SU-DHL-6 (cell line): Measurements from ENCODE around the gene RPS14.

ENCODE experiments used
- H2AFZ ChIP-seq: fragments of 200-600 bp; sonication (generic); 2 replicates; pipeline ENCODE4 v1.6.1; 2014; ENCODE audit warnings: low read depth, mild to moderate bottlenecking, moderate library complexity, mixed read lengths, antibody characterized with exemption, low read length; ENCODE audit not compliant: severe bottlenecking
- H3F3A ChIP-seq: fragments of 200-600 bp; shearing (Covaris generic); 2 replicates; pipeline ENCODE4 v1.6.0; 2016; ENCODE audit warnings: antibody characterized with exemption, mild to moderate bottlenecking; ENCODE audit not compliant: insufficient read depth
- H3K27ac ChIP-seq: fragments of 200-600 bp; sonication (generic); 2 replicates; pipeline ENCODE4 v1.5.1; 2016; ENCODE audit warnings: low read depth, mild to moderate bottlenecking, low read length, moderate library complexity, mixed read lengths
- H3K27me3 ChIP-seq: fragments of 200-600 bp; sonication (generic), shearing (Covaris generic); 2 replicates; pipeline ENCODE4 v1.6.0; 2014; ENCODE audit warnings: mild to moderate bottlenecking, low read length
- H3K36me3 ChIP-seq: fragments of 200-600 bp; sonication (generic); 2 replicates; pipeline ENCODE4 v1.6.1; 2014; ENCODE audit warnings: mild to moderate bottlenecking, low read length, mixed read lengths
- H3K4me2 ChIP-seq: fragments of 300-600, 200-600 bp; shearing (Covaris generic), sonication (generic); 2 replicates; pipeline ENCODE4 v1.6.0; 2014; ENCODE audit warnings: low read length, low read depth, mild to moderate bottlenecking; ENCODE audit not compliant: poor library complexity, severe bottlenecking
- H3K4me3 ChIP-seq: fragments of 200-600 bp; sonication (generic); 2 replicates; pipeline ENCODE4 v1.5.1; 2014; ENCODE audit warnings: antibody characterized with exemption, low read length, mild to moderate bottlenecking, mixed read lengths; ENCODE audit not compliant: insufficient read depth, poor library complexity, severe bottlenecking
- H3K79me2 ChIP-seq: fragments of 200-600 bp; sonication (generic); 2 replicates; pipeline ENCODE4 v1.6.1; 2014; ENCODE audit warnings: mild to moderate bottlenecking, low read length, moderate library complexity; ENCODE audit not compliant: insufficient read depth
- H3K9ac ChIP-seq: fragments of 200-600 bp; sonication (generic); 2 replicates; pipeline ENCODE4 v1.7.0; 2014; ENCODE audit warnings: mild to moderate bottlenecking, low read length
- H3K9me2 ChIP-seq: fragments of 200-600 bp; sonication (generic); replicated peaks from 2 replicates; pipeline ENCODE4 v1.6.1; 2014; ENCODE audit warnings: low read length; ENCODE audit not compliant: insufficient read depth
- H3K9me3 ChIP-seq: fragments of 200-600 bp; sonication (generic); 2 replicates; pipeline ENCODE4 v1.6.1; 2014; ENCODE audit warnings: low read length, mixed read lengths; ENCODE audit not compliant: insufficient read depth
- H4K20me1 ChIP-seq: fragments of 200-600 bp; sonication (generic); 2 replicates; pipeline ENCODE4 v1.6.1; 2014; ENCODE audit warnings: low read depth, mild to moderate bottlenecking, antibody characterized with exemption, low read length, moderate library complexity, mixed read lengths
- CTCF ChIP-seq: fragments of 200-600 bp; sonication (generic); IDR thresholded peaks from one replicate; pipeline ENCODE4 v1.5.1; 2017; ENCODE audit warnings: antibody characterized with exemption, mild to moderate bottlenecking, low read length, moderate library complexity; ENCODE audit not compliant: insufficient read depth, poor library complexity, severe bottlenecking
- EZH2phosphoT487 ChIP-seq: fragments of 200-600 bp; sonication (generic), shearing (Covaris generic); conservative IDR thresholded peaks from 2 replicates; pipeline ENCODE4 v1.6.1; 2018; ENCODE audit warnings: mild to moderate bottlenecking, antibody characterized with exemption, low read length, moderate library complexity, mixed read lengths

The RPS14 gene

DNA sequence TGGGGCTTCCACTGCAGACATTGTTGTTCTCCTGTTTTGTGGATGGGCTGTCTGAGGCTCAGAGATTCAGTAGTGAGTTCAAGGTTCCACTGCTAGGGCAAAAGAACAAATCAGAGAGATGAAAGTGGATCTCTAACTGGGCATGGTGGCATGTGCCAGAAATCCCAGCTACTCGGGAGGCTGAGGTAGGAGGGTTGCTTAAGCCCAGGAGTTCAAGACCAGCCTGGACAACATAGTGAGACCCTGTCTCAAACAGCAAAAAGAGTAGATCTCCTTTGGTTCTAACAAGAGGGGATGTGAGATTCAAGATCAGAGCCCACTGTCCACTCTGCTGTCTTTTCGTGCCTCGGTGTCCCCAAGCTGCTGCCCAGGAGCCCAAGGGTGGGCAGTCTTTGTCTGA is 46.6 kb upstream of the RPS14 start:
- Histone ChIP-seq H4K20me1 (no peaks in the 10 kb centered on the region), H3F3A (no peaks in the 10 kb centered on the region), H3K27ac (no peak overlapping the region), H3K4me2 (no peak overlapping the region), H3K27me3 (no peaks in the 10 kb centered on the region), H3K79me2 (no peaks in the 10 kb centered on the region), H3K36me3 (no peaks in the 10 kb centered on the region), H2AFZ (no peak overlapping the region), H3K9ac (no peak overlapping the region), H3K9me2 (no peaks in the 10 kb centered on the region), H3K4me3 (no peak overlapping the region), H3K9me3 (no peaks in the 10 kb centered on the region)
- TF ChIP-seq CTCF (no peak), EZH2phosphoT487 (no peak)

DNA sequence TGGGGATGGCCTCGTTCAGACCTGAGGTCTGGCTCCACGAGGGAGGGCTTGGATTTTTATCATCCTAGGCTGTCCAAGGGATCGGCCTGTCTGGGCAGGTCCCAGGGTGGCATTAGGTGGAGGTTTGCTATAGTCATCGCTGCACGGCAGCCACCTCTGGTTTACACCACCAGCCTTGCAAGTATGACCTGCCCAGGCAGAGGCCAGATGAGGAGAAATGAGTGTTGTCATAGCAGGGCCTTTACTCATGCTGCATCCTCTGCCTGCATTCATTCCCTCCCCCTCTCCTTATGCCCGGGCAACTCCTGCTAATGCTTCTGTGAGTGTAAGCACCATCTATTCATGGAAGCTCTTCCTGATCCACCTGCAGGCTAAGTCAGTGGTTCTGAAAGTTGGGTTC is 43.1 kb upstream of the RPS14 start:
- no peaks in the 10 kb centered on the region for H3F3A ChIP-seq
- no peak overlapping the region for H3K4me2 ChIP-seq
- H3K9me3 ChIP-seq: no peaks in the 10 kb centered on the region
- TF ChIP-seq EZH2phosphoT487: no peak
- TF ChIP-seq CTCF: no peak
- no peak overlapping the region for H3K27ac ChIP-seq
- no peak overlapping the region for H3K4me3 ChIP-seq
- no peaks in the 10 kb centered on the region for H3K27me3 ChIP-seq
- H4K20me1 ChIP-seq: no peaks in the 10 kb centered on the region
- no peak overlapping the region for H2AFZ ChIP-seq
- no peaks in the 10 kb centered on the region for H3K79me2 ChIP-seq
- no peak overlapping the region for H3K9ac ChIP-seq
- no peaks in the 10 kb centered on the region for H3K36me3 ChIP-seq
- no peaks in the 10 kb centered on the region for H3K9me2 ChIP-seq

DNA sequence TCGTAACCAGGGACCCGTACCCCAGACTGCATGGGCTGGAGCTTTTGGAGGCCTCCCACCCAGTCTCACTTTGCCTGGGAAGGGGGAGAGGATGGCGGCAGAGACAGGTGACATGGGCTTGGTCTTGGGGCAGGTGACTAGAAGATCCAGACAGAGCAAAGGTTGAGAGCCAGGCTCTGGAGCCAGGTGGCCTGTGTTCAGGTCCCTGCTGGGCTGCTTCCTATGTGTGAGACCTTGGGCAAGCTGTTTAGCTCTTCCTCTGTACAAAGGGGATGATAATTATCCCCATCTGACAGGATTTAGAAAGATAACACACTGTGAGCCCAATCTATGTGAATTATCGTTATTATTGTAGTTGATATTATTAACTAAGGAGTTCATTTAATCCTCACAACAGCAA is 42.3 kb upstream of the RPS14 start:
- H3F3A ChIP-seq: no peaks in the 10 kb centered on the region
- no peaks in the 10 kb centered on the region for H3K36me3 ChIP-seq
- no peak overlapping the region for H3K4me2 ChIP-seq
- no peaks in the 10 kb centered on the region for H3K27me3 ChIP-seq
- H3K27ac ChIP-seq: no peak overlapping the region
- TF ChIP-seq EZH2phosphoT487 (no peak), CTCF (no peak)
- no peak overlapping the region for H2AFZ ChIP-seq
- H4K20me1 ChIP-seq: no peaks in the 10 kb centered on the region
- no peaks in the 10 kb centered on the region for H3K9me3 ChIP-seq
- no peaks in the 10 kb centered on the region for H3K79me2 ChIP-seq
- H3K9ac ChIP-seq: no peak overlapping the region
- no peaks in the 10 kb centered on the region for H3K9me2 ChIP-seq
- H3K4me3 ChIP-seq: no peak overlapping the region

DNA sequence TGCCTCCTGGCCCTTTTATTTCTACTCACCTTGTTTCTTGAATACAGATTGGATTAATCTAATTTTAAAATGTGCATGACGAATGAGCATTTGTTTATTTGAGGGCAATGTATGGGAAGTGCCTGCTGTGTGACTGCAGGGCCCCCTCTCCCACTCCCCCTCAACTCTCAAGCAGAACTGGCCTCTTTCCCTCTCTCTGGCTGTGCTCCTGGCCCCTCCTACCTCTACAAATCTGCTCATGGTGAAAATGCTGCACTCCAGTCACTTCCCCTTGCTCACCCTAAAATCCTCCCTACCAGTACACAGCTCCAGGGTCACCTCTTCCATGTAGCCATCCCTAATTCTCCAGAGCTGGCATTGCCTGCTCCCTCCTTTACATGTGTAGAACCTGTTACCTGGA is 41.2 kb upstream of the RPS14 start:
- Histone ChIP-seq H2AFZ (no peak overlapping the region), H3K4me3 (no peak overlapping the region), H3K79me2 (no peaks in the 10 kb centered on the region), H3K36me3 (no peaks in the 10 kb centered on the region), H3K9ac (no peak overlapping the region), H3K9me3 (no peaks in the 10 kb centered on the region), H3K27ac (no peak overlapping the region), H3K4me2 (no peak overlapping the region), H3K9me2 (no peaks in the 10 kb centered on the region), H3K27me3 (no peaks in the 10 kb centered on the region), H4K20me1 (no peaks in the 10 kb centered on the region), H3F3A (no peaks in the 10 kb centered on the region)
- no peak for TF ChIP-seq EZH2phosphoT487
- no peak for TF ChIP-seq CTCF
